Dermis microvascular lymphatic vessel endothelial cell (primary cell): ENCODE data around the gene COX19. TPM values are rescaled to one million over a fixed set of nuclear protein-coding genes. Genes with fewer than 3 reads are reported as not detected.
A peak's percentile ranks its signal among the peaks of the same experiment; 100 is the strongest.

Source experiments
- DNase-seq, 2 donors: peaks; one replicate each; pipeline versions ENCODE4 v3.0.0 to v3.0.0-alpha.2; 2010; ENCODE audit warnings: low read depth in 2 of 2
- total RNA-seq: library from RNA; depleted of rRNA; stranded (reverse); fragments of >200 nt; gene quantifications from 2 replicates; pipeline ENCODE4 v1.2.1, GENCODE V29; 2014

COX19 gene
- total RNA-seq, 1 donor from 2014 or later, result 4.2 TPM

DNA sequence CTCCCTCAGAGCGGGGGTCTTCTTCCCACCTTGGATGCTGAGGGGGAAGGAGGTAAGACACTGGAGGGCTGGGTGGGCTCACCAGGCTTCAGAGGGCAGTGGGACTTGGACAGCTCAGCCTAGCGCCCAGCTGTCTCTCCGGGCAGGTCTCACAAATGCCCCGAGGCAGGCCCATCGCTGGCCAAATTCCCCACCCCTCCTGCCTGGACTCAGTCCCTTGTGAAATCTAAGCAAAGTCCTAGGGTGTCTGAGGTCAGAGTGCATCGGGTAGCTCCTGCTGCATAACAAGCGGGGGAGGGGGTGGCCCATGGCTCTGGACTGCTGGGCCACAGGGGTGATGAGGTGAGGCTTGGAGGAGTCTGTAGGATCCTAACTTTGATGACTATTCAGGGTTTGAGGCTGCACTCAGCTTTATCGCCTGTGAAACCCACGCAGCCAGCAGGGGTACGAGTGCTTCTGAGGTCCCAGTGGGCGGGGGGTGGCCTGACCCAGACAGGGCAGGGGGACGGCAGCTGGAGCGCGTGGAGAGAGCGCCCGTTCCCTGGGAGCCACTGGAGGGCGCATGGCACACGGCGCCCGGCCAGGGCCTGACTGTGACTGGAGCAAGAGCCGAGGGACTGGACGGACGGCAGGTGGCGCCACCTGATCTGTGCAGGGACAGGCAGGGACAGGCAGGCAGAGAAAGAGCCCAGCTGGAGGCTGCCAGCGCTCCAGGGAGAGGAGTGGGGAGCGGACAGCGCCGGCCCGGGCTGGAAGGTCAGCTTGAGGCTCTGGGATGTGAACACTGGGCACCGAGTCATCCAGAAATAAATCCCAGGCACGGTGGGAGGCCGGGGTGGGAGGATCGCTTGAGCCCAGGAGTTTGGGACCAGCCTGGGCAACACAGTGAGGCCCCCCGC lies 17.6 kb upstream of the COX19 start:
- DNase-seq, result peak; percentile 93 to 97

DNA sequence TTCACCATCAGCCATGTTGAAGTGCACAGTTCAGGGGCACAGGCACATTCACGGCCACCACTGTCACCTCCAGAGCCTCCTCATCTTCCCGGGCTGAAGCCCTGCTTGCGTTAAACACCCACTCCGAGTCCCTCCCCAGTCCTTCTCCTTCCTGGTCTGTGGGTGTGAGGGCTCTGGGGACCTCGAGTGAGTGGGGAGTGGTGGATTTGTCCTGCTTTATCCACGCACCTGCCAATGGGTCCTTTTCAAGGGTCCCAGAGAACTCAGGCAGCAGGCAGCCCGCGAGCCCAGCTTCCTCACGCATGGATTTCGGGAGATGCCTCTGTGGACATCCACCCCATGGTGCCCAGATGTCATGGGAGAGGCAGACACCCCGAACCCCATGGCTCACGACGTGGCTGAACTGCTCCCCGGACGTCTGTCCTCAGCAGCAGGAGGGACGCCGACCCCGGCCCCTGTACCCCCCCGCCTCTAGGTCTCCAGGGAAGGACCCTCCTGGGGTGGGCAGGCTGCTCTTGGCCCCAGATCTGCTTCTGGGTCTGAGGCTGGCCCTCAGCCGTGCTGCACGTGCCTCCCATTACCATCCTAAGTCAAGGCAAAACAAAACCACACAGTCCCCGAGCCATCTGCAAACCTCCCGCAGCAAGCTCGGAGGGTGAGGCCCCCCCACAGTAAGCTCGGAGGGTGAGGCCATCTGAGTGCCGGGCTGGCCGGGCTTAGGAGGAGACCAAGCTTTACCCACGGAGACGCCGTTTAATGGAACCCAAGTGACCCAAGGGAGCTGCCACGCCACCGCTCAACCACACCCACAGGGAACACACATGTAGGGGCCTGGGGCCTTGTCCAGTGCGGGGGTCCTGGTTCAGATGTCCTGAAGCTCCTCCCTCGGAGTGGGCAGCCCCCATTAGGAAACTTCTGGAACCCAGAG lies 16.6 kb upstream of the COX19 start:
- DNase-seq, result no peak

DNA sequence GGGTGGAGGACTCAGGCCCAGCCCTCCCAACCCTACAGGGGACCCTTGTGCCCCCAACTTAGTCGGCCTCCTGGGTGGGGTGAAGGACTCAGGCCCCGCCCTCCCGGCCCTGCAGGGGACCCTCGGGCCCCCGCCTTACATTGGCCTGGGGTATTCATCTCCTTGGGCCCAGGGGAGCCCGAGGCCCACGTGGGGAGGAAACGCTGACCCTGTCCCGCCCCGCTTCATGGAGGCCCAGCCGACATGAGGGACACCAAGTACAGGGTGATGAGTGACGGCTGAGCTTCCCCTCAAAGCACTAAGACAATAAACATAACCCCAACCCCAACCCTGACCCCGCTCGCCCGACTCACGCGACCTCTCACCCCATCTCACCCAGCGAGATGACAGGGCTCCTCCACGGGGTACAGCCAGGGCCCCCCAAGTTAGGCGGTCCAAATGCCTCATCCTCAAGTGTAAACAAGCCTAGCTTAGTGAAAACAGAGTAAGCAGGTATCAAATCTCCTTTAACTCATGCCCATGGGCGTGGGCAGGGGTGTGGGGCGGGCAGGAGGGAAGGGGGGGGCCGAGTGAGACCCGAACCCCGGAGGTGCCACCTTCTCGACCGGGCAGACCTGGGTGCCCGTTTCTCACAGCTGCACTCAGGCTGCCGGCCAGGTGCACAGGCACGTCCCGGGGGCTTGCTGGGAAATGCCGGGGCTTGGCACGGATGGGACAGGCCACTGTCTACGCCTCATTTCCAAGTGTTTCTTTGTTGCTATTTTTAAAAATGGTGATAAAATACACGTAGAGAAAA lies 15.8 kb upstream of the COX19 start:
- DNase-seq, result no peak

DNA sequence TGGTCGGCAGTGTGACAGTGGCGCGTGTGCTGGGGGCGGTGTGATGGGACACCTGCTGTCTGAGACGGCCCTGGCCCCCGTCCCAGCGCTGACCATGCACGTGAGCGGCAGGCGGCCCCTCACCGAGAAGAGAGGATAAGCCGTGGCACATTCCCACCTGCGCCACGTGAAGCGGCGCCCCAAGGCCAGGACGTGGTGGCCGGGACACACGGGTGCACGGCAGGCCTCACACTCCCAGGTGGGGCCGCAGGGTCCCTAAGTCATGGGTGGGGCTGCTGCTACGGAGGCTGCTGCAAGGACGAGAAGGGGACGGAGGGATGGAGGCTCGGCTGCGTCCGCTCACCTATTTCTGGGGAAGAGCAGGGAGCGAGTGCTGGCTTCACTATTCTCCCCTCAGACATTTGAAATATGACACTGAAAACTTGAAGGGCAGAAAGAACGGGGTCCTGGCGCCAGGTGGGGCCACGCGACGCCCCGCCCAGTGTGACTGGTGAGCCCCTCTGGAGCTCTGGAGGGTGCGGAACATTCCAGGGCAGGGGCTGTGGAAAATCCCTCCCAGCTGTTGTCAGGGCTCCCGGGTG lies 15.1 kb upstream of the COX19 start:
- no peak for DNase-seq

DNA sequence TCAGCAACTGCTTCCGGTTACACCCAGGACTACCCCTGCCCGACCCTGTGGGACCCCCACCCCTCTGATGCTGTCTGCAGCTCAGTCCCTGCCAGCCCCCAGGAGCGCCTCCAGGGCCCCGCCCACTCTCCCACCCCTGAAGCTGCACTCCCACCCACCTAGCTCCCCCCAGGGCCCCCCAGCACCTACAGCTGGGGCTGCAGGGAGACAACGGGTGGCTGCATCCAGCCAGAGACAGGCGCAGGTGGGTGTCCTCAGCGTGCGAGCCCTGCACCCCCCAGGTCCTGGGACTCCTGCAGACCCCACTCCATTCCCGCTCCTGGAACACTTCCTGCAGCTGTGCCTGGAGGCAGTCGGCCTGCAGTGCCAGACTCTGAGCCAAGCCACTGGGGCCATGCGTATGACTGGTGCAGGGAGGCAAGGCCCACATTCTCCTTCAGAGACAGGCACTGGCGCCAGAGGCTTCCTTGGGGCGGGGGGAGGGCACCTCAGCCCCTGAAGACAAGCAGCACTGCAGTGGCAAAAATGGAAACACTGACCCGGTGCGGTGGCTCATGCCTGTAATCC lies 13.7 kb upstream of the COX19 start:
- DNase-seq, result no peak

DNA sequence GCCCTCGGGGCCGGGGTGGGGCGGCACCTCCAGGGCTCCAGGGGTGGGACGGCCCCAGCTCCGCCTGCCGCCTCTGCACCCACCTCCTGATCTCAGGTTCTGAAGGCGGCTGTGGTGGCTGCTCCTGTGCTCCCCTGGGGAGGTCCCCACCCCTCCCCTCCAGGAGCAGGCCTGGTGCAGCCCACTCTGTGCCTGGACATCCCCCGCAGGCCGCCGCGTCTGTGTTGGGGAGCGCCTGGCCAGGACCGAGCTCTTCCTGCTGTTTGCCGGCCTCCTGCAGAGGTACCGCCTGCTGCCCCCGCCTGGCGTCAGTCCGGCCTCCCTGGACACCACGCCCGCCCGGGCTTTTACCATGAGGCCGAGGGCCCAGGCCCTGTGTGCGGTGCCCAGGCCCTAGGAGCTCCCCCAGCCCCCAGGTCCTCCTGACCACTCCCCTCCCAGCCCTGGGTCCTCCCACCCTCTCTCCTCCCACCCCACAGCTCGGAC lies 13.1 kb upstream of the COX19 start:
- peak in 1 of 2 donors; percentile 34 for DNase-seq

DNA sequence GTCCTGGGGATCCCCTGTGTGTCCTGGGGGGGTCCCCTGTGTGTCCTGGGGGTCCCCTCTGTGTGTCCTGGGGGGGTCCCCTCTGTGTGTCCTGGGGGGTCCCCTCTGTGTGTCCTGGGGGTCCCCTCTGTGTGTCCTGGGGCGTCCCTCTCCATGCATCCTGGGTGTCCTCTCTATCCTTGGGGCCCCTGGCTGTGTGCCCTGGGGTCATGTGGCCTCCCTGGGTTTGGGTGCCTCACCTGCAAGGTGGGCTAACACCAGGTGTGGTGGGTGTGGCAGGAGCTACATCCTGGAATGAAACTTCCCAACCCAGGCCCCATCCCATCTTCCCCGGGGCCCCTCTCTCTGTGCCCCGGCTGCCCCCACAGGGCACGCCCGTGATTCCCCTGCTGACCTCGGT lies 12.6 kb upstream of the COX19 start:
- DNase-seq, result no peak

DNA sequence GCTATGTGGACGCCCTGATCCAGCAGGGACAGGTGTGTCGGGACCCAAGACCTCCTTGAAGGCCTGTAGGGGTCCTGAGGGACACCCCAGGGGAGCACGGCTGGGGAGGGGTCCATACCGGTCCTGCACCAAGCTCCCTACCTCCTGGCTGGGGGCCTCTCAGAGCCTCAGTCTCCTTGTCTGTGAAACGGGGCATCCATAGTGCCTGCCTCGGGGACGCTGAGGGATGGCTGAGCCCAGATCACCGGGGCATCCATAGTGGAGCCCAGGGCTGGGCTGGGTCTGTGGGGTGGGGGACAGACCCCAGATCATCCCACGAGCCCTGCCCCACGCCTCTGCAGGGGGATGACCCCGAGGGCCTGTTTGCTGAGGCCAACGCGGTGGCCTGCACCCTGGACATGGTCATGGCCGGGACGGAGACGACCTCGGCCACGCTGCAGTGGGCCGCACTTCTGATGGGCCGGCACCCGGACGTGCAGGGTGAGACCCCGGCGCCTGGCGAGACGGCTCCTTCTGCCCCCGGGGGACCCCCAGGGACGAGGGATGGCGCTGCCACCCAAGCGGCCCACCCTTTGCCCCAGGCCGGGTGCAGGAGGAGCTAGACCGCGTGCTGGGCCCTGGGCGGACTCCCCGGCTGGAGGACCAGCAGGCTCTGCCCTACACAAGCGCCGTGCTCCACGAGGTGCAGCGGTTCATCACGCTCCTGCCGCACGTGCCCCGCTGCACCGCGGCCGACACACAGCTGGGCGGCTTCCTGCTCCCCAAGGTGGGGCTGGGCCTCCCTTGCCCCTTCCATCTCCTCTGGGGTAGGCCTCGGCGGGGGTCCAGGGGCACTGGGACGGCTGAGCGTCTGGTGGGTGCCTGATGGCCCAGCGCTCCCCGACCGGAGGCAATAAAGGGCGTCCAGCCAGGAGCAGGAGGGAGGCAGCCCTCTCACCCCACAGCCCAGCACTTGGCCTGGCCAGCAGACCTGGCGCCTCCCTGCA lies 11.7 kb upstream of the COX19 start:
- DNase-seq, result no peak

DNA sequence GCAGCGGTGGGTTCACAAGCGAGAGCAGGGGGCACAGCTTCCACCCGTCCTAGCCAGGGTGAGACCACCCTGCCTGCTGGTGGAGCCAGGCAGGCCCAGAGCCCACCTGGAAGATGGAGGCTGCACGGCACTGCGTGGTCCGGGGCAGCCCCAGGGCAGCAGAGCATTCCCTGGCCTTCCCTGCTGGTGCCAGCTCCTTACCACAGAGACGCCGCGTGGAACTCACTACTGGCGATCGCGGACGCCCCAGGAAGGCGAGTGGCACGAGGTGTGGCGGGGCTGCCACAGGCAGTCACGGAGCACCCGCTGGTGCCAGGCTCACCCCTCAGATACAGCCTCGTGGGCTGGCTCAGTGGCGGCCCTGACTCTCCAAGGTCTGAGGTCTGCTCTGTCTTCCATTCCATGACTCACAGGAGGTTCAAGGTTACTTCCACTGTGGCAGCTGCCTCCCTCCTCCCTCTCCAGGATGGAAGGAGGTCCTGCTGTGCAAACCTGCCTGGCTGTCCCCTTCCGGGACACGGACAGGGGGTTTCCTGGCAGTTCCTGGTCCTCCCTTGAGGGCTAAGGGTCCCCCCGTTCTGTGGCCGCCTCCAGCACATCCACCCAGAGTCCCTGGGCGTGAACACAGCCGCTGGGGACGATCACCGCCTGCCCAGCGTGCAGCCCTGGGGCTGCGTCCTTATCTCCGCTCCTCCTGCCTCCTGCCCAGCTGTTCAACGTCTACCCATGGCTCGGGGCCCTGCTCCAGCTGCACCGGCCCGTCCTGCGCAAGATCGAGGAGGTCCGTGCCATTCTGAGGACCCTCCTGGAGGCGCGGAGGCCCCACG lies 10.8 kb upstream of the COX19 start:
- DNase-seq, result peak in 1 of 2 donors; percentile 24

DNA sequence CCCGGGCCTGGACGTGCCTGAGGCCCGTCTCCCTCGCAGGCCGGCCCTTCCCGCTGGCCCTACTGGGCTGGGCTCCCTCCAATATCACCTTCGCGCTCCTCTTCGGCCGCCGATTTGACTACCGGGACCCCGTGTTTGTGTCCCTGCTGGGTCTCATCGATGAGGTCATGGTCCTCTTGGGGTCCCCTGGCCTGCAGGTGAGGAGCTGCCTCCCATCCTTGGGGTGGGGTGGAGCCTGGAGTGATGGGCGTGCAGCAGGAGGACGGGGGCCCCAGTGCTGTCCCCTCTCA lies 9.7 kb upstream of the COX19 start:
- DNase-seq, result no peak

DNA sequence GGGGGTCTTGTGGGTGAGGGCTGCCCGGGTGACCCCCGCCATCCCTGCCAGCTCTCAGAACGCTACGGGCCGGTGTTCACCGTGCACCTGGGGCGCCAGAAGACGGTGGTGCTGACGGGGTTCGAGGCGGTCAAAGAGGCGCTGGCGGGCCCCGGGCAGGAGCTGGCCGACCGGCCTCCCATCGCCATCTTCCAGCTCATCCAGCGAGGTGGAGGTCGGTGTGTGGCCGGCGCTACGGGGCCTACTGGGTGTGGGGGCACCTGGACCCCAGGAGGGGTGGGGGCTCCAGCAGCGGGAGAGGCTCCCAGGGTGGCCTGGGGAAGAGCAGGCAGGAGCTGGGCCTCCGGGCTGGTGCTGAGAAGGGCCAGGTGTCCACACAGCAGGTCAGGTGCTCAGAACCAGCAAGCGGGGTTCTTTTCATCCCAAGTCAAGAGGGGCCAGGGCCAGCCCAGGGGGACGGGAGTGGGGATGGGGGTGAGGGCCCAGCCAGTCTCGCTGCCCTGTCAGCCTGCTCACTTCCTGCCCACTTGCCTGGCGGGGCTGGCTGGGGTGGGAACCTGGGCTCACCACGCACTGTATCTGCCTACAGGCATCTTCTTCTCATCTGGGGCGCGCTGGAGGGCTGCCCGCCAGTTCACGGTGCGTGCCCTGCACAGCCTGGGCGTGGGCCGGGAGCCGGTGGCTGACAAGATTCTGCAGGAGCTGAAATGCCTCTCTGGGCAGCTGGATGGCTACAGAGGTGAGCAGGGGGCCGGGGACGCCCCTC lies 9.2 kb upstream of the COX19 start:
- DNase-seq, result no peak

DNA sequence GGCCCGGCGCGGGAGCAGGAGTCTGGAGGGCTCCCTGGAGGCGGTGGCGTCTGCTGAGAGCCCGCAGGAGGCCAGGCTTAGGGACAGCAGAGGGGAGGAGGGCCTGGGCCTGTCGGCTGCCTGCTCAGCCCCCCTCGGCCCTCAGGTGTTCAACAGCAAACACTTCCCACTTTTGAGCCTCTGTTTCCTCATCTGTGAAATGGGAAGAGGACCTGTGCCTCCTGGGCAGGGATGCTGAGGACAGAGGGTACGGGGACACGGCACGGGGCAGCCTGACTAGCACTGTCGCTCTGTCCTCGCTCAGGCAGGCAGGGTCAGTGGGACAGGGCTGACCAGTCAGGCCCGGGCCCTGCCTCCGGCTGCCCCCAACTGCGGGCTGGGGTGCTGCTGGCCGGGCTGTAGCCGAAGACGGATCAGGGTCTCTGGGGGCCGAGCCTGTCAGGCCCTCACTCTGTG lies 8.3 kb upstream of the COX19 start:
- no peak for DNase-seq

DNA sequence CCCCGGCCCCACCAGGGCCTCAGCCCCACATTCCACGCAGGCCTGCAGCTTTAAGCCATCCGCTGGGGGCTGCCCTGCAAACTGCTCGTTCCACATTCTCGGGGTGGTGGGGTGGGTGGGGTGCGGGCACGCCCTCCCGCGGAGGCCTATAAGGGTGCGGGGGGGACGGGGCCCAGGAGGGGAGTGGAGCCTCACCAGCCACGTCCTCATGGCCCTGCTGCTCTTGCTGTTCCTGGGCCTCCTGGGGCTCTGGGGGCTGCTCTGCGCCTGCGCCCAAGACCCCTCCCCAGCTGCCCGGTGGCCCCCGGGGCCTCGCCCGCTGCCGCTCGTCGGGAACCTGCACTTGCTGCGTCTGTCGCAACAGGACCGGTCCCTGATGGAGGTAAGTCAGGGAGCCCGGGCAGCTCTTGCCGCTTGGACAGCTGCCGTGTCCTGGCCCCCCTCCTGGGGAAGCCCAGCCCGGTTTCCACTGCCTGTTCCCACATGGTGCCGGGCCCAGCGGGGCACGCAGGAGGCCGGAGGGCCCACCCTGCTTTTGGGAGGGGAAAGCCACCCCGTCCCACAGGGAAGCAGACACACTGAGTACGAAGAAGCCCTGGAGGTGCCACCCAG lies 7.8 kb upstream of the COX19 start, which contains the start of gene CYP2W1:
CYP2W1 (plus strand) TSS at position 178 of the 612 bp plus-strand sequence; CDS start at position 209, 31 bp downstream.
- DNase-seq, result no peak

DNA sequence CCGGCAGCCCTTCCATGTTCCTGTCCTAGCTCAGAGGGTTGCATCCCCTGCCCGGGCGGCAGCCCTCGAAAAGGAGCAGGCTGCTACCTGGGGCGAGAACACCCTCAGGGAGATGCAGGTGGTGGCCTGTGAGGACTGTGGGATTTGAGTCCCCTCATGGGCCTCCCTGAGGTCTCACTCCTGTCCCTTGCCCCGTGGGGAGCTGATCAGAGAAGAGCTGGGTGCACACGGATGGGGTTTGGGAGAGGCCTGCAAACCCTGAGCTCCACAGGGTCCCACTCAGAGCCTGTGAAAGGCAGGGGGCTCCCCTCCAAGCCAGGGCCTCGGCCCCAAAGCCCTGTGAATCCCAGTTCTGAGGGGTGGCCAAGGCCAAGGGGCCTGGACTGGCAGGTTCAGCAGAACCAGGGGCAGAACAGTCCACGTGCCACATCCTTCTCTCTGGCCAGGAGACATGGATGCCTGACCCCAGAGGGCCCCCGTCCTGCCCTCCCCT lies 7.2 kb upstream of the COX19 start:
- DNase-seq, result no peak

DNA sequence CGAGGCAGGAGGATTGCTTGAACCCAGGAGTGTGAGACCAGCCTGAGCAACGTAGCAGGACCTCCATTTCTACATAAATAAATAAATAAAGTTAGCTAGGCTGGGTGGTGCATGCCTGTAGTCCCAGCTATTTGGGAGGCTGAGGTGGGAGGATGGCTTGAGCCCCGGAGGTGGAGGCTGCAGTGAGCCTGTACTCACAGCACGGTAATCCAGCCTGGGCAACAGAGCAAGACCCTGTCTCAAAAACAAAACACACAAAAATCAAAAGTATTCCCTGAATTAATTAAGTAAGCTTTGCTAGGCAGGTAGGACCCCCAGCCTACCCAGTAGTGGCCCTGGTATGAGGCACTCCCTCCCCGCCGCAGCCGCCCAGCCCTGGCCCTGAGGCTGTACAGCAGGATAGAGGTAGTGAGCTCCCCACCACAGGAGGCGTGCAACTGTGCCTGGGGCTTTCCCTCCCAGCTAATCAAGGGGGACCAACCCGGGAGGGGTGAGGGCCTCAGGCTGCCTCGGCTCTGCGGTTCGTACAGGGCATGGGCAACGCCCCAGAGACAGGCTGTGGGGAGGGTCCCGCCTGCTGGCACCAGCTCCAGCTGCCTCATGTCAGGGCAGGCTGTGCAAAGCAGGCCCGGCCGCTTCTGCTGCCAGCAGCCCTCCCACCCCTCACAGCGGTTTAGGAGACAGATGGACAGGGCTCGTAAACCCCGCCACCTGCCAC lies 6.6 kb upstream of the COX19 start:
- DNase-seq, result no peak

DNA sequence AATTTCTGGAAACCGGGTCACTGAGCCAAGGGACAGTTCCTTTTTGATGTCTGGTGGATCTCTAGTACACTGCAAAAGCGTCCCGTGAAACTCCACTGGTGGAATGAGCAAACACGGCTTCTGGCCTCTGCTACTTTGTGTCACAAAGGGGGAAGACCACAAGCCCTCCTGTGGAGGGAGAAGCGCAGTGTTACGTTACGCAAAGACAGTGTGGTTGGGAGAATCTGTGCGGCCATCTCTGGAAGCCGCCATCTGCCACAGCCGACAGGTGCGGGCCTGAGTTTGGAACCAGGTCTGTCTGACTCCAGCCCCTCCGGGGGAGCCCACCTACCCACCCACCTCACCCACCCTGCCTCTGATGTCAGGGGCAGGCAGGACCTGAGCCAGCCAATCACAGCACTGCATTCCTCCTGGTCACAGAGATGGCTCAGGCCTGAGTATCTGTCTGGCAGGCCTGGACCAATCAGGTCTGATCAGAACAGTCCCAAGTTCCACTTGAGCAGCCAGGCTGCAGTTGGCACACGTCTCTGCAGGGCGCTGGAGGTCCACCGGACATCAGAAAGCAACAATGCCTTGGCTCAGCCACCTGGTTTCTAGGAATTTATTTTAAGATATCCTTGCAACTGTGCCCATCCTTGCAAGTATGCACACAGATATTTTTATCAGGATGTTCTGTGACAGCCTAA lies 4.7 kb upstream of the COX19 start:
- peak in 1 of 2 donors; percentile 25 for DNase-seq
